ENCODE measurements around the gene DOCK2.

DNA sequence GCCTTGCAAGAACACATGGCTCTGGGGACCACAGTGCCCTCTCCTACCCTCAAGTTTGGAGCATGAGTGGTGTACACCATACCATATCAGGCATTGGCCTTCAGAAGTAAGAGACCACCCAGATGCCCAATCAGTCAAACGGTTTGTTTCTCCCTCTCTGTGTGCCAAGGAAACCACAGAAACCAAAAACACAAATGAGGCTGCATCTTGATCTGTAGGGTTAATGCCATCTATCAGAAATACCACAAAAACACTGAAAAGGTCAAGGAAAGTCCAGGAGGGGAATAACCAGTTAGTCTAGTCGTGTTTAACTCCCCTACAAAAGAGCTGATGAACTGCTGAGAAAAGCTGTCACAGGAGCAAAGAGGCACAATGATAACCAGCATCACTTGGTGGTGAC is 264.8 kb downstream of the DOCK2 start:
- no peak for TF ChIP-seq POLR2A (IDR thresholded peaks at IDR 0.05)
- TF ChIP-seq, protein P1, sequence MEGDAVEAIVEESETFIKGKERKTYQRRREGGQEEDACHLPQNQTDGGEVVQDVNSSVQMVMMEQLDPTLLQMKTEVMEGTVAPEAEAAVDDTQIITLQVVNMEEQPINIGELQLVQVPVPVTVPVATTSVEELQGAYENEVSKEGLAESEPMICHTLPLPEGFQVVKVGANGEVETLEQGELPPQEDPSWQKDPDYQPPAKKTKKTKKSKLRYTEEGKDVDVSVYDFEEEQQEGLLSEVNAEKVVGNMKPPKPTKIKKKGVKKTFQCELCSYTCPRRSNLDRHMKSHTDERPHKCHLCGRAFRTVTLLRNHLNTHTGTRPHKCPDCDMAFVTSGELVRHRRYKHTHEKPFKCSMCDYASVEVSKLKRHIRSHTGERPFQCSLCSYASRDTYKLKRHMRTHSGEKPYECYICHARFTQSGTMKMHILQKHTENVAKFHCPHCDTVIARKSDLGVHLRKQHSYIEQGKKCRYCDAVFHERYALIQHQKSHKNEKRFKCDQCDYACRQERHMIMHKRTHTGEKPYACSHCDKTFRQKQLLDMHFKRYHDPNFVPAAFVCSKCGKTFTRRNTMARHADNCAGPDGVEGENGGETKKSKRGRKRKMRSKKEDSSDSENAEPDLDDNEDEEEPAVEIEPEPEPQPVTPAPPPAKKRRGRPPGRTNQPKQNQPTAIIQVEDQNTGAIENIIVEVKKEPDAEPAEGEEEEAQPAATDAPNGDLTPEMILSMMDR (IDR thresholded peaks at IDR 0.05): no peak

Measured in adrenal gland (tissue), 5 donors.